ENCODE measurements around the gene CPED1. TPM values are rescaled to one million over a fixed set of nuclear protein-coding genes. Genes with fewer than 3 reads are reported as not detected.

CPED1 gene
- total and polyA plus RNA-seq, 11 donors, result 3.6 to 51.2 (median 24.8) TPM

GRCh38 chr7:121137580-121137979 is 149.1 kb downstream of the CPED1 start:
- Histone ChIP-seq H3K27ac (no peak overlapping the region), H3K36me3 (peaks cover 0 to 99% (median 21%) of the 10 kb centered on the region in 9 donors), H3K9me3 (no peaks in the 10 kb centered on the region), H3K4me3 (no peak overlapping the region), H3K4me1 (no peaks in the 10 kb centered on the region), H3K27me3 (no peaks in the 10 kb centered on the region)
- no peak for TF ChIP-seq POLR2A (IDR thresholded peaks at IDR 0.05)
- no peak for TF ChIP-seq CTCF (IDR thresholded peaks at IDR 0.05)
- no peak for DNase-seq
- ATAC-seq, result no peak
- intact Hi-C loops (cut with DNase I), result no loop called here
- WGBS, 4 donors, result 94 to 97% (median 95%) methylated on average over 2 of the region's 2 CpGs

GRCh38 chr7:121138262-121138933 is 149.9 kb downstream of the CPED1 start:
- TF ChIP-seq CTCF (IDR thresholded peaks at IDR 0.05) (no peak), POLR2A (IDR thresholded peaks at IDR 0.05) (no peak)
- H3K27ac ChIP-seq, result no peak overlapping the region
- no peaks in the 10 kb centered on the region for H3K4me1 ChIP-seq
- no peaks in the 10 kb centered on the region for H3K27me3 ChIP-seq
- no peaks in the 10 kb centered on the region for H3K9me3 ChIP-seq
- intact Hi-C loops (cut with DNase I), result no loop called here
- DNase-seq, result no peak
- no peak for ATAC-seq
- no peak overlapping the region for H3K4me3 ChIP-seq
- peaks cover 0 to 99% (median 21%) of the 10 kb centered on the region in 9 donors for H3K36me3 ChIP-seq
- WGBS, 4 donors, result 73 to 81% (median 79%) methylated on average over 8 of the region's 8 CpGs

- 93 to 95% (median 93%) methylated on average over 3 of the region's 3 CpGs for WGBS, 4 donors
- TF ChIP-seq POLR2A (IDR thresholded peaks at IDR 0.05) (no peak), CTCF (IDR thresholded peaks at IDR 0.05) (no peak)
- Histone ChIP-seq H3K36me3 (peaks cover 0 to 99% (median 19%) of the 10 kb centered on the region in 9 donors), H3K27ac (no peak overlapping the region), H3K4me3 (no peak overlapping the region), H3K9me3 (no peaks in the 10 kb centered on the region), H3K27me3 (no peaks in the 10 kb centered on the region), H3K4me1 (no peaks in the 10 kb centered on the region)
- intact Hi-C loops (cut with DNase I), result no loop called here
- no peak for DNase-seq
- no peak for ATAC-seq
Observed at GRCh38 chr7:121139427-121139826, 150.9 kb downstream of the CPED1 start.

GRCh38 chr7:121140790-121141189 is 152.3 kb downstream of the CPED1 start:
- ATAC-seq, result no peak
- no peak overlapping the region for H3K27ac ChIP-seq
- H3K4me3 ChIP-seq, result no peak overlapping the region

More at GRCh38 chr7:121140790-121141189, 152.3 kb downstream of the CPED1 start:
- Histone ChIP-seq H3K27me3 (no peaks in the 10 kb centered on the region), H3K9me3 (no peaks in the 10 kb centered on the region), H3K4me1 (no peaks in the 10 kb centered on the region), H3K36me3 (peaks cover 0 to 95% (median 19%) of the 10 kb centered on the region in 9 donors)
- intact Hi-C loops (cut with DNase I), result no loop called here
- 82 to 100% (median 97%) methylated on average over 1 of the region's 1 CpG for WGBS, 4 donors
- no peak for DNase-seq
- TF ChIP-seq CTCF (IDR thresholded peaks at IDR 0.05) (no peak), POLR2A (IDR thresholded peaks at IDR 0.05) (no peak)
